ENCODE results near the gene RFC2.
"Not testable (repeated sequence)": the region's sequence is repeated elsewhere in the genome, so short reads cannot be mapped to it uniquely, and the experiment has no call there.

Gene RFC2

DNA sequence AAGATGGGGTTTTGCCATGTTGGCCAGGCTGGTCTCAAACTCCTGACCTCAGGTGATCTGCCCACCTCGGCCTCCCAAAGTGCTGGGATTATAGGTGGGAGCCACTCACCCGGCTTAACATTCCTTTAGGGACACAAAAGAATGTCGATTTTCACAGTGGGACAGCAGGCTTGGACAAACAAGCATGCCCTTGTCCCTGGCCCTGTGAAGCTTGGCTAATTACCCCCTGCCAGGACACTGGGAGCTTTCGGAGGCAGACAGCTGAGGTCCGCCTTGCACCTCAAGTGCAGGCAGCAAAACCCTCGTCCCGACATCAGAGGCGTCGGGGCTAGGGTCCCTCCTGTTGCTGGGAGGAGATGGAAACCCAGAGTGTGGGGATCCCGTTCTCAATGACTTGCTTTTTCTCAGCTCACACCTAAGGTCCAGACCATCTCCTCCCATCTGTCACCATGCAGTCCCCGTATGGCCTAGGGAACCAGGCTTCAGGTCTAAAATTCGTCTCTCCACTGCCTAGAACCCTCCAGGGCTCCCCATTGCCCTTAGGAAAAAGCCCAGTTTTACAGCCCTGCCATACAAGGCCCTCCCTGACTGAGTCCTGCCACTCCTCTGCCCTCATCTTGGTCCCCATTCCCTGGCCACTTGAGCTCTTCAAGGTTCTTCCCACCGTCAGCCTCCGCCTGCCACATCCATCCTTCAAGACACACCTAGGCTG, 28.7 kb upstream of the RFC2 start:
- no peak for DNase-seq (ENCODE audit: low read depth in 2 of 2)

DNA sequence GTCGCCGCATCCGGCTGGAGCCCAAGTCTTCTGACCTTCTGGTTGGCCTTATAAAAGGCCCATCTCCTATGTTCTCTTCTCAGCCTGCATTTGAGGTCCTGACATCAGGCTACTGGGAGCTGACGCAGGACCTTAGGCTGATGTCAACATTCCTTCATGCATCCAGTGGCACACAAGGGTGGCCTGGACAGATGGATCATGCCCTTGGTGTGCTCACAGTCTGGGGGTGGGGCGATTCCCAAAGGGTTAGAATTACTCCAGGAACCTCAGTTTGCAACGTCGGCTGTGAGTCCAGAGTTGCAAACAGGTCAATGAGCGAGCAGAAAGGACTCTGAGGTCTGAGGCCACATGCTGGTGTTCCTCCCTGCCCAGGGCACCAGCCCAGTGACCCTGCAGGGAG, 26.8 kb upstream of the RFC2 start:
- no peak for DNase-seq (ENCODE audit: low read depth in 2 of 2)

GRCh38 chr7:74277636-74278035, 23.4 kb upstream of the RFC2 start:
- no peak for DNase-seq (ENCODE audit: low read depth in 2 of 2)

- DNase-seq (ENCODE audit: low read depth in 2 of 2): no peak
These were observed 21.2 kb upstream of the RFC2 start for GRCh38 chr7:74275401-74275881.

GRCh38 chr7:74272305-74273038, 18.3 kb upstream of the RFC2 start:
- DNase-seq (ENCODE audit: low read depth in 2 of 2): no peak

DNA sequence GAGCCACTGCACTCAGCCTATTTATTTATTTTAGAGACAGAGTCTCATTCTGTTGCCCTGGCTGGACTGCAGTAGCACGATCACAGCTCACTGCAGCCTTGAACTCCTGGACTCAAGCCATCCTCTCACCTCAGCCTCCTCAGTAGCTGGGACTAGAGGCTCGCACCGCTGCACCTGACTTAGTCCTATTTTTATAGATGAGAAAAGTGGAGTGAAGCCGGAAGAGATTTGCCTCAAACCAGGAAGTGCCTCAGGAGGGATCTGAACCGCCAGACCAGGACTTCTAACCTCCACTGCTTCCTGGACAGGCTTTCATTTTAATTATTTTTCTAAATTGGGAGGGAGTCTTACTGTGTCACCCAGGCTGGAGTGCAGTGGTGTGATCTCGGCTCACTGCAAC, 17.5 kb upstream of the RFC2 start:
- DNase-seq (ENCODE audit: low read depth in 2 of 2): no peak

GRCh38 chr7:74269757-74270277, 15.6 kb upstream of the RFC2 start:
- DNase-seq (ENCODE audit: low read depth in 2 of 2): peak in 1 of 2 donors; percentile 28

DNA sequence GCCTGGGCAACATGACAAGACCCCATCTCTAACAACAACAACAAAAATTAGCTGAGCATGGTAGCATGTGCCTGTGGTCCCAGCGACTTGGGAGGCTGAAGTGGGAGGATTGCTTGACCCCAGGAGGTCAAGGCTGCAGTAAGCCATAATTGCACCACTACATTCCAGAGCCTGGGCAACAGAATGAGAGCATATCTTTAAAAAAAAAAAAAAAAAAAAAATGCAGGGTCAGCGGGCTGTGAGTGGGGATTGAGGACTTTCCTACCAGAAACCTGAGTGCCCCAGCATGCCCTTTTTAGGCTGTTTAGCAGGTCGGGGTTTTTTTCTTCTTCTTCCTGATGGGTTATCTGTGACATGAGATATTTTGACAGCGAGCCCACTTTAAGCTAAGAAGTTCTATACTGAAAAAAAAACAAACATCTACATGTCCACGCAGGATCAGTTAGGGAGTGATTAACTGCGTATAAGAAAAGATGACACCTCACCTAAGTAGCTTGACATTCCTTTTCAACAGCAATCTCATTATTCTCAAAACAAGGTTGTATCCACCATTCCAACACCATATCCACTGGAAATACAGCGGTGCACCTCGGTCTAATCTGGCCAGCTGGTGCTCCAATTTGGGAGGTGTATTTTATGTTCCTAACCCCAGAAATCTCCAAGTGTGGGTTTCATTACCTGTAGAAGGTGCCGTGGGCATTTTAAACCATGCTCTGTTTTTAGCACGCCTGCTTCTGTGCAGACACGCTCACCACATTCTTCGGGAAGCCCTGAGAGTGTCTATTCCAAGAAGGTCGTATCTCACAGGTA, 13.8 kb upstream of the RFC2 start:
- no peak for DNase-seq (ENCODE audit: low read depth in 2 of 2)

DNA sequence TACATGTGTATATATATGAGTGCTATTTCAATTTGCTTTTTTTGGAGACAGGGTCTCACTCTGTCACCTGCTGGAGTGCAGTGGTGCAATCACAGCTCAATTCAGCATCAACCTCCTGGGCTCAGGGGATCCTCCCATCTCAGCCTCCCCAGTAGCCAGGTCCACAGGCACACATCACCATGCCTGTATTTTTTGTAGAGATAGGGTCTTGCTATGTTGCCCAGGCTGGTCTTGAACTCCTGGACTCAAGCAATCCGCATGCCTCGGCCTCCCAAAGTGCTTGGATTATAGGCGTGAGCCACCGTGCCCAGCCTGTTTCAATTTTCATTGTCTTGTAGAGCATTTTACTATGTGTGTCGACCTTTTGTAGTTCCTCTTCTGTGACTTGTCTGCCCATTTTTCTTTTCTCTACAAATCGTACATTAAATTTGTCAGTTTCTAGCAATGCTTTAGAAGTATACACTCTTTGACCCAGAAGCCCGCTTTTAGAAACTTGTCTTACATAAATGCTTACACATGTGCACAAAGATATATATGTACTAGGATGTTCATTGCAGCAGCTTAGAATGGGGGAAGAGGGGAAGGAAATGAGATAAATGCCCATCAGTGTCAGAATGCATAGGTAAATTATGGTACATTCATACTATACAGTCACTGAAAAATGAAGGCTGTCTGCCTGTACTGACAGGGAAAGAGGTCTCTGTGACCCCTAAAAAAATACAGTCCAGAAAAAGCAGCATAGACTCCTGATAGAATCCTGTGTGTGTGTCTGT, 12.2 kb upstream of the RFC2 start:
- no peak for DNase-seq (ENCODE audit: low read depth in 2 of 2)

DNA sequence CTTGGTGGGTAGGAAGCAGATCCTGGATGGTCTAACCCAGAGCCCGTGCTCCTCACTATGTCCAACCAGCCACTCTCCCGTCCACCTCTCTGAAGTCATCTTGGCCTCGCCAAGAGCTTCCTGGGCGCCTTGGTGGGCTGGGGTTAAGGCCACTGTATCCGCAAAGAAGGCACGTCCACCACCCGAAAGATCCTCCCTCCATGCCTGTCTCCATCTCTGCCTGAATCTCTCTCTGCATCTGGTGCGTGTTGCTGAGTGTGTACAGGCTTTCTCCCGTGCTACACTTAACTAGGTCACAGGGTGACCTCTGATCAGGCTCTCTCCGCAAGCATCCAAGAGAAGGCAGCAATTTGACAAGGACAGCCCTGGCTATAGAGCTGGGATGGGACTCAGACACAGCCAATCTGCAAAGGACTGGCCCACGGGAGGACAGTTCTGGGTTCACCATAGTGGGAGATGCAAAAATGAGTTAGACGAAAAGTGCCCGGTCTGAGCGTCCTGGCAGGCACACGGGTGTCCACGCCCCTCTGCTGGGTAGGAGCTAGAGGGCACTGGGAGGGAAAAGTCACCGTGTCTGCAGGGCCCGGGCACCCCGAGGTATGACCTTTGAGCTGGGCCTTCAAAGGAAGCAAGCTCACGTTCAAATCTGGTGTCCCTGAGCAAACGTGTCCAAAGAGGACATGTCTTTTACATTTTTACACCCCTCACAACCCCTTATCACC, 9.4 kb upstream of the RFC2 start:
- no peak for DNase-seq (ENCODE audit: low read depth in 2 of 2)

DNA sequence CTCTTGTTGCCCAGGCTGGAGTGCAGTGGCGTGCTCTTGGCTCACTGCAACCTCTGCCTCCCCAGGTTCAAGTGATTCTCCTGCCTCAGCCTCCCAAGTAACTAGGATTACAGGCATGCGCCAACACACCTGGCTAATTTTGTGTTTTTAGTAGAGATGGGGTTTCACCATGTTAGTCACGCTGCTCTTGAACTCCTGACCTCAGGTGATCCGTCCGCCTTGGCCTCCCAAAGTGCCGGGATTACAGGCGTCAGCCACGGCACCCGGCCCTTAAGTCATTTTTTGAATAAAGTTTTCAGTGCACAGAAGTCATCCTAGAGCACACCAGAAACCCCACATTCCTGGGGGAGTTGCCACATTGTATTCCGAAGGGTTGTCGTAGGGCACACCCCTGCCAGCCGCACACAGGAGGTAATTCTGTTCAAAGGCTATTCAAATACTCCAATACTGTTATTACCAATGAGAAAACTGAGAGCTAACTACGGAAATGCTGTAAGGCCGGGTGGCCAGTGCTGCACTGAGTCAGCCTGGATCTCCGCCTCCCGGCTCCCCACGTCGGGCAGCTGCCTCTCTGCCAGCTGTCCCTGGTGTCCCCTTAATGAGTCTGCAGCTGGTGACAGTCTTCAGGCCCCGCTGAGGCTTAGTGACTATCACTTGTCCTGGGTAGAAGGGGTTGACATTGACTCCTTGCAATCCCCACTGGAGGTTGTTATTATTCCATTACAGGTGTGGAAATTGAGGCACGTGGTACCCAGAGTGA, 8.6 kb upstream of the RFC2 start:
- no peak for DNase-seq (ENCODE audit: low read depth in 2 of 2)

GRCh38 chr7:74258639-74259038, 4.4 kb upstream of the RFC2 start:
- no peak for DNase-seq (ENCODE audit: low read depth in 2 of 2)

DNA sequence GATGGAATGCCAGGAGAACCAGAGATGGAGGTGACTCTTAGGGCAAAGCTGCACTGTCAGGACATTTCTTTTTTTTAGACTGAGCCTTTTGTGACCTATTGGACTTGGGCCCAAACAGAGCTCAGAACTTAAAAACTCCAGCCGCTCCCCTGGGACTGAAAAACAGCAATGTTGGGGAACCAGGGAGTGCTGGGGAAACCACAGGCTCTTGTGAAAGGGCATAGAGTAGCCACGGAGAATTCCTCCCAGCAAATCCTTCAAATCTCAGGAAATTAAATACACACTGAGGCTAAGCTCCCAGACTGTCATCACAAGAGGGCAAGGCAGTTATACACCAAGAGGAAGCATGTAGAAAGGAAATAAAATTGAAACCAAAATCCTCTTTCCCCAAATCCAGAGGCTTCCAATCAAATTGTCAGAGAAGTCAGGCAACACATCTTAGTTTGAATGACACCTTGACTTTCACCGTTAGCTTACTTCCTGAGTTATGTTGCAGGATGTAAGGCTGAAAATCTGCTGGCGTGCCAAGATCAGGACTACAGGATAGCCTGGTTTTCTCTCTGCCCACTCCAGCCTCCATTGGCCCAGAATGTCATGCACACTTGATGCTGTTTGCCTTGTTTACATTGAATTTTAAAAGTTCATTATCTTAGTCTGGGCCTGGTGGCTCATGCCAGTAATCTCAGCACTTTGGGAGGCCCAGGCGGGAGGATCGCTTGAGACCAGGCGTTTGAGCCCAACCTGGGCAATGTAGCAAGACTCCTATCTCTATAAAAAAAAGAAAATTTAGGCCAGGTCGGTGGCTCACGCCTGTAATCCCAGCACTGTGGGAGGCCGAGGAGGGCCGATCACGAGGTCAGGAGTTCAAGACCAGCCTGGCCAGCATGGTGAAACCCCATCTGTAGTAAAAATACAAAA, 2.6 kb upstream of the RFC2 start:
- DNase-seq (ENCODE audit: low read depth in 2 of 2): no peak

GRCh38 chr7:74255461-74255860, 1.3 kb upstream of the RFC2 start:
- DNase-seq (ENCODE audit: low read depth in 2 of 2): not testable (repeated sequence)

DNA sequence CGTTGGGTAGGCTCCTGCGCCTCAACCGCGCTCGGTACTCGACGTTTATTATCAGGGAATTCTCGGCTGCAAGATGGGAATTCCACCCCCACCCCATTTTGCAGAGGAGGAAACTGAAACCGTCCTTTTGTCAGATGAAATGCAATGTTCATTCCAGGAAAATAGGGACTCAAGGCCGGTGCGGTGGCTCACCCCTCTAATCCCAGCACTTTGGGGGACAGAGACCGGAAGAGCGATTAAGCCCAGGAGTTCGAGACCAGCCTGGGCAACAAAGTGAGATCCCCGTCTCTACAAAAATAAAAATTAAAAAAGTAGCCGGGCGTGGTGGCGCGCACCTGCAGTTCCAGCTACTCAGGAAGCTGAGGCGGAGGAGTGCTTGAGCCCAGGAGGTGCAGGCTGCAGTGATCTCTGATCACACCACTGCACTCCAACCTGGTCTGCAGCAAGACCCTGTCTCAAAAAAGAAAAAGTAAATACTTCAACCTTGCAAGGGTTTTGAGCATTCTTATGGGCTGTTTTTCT, 720 bp upstream of the RFC2 start:
- no peak for DNase-seq (ENCODE audit: low read depth in 2 of 2)

GRCh38 chr7:74253835-74254128, 417 bp downstream of the RFC2 start:
- no peak for DNase-seq (ENCODE audit: low read depth in 2 of 2)

GRCh38 chr7:74253331-74253730, 868 bp downstream of the RFC2 start:
- DNase-seq (ENCODE audit: low read depth in 2 of 2): no peak

- no peak for DNase-seq (ENCODE audit: low read depth in 2 of 2)
These were observed 1.3 kb downstream of the RFC2 start for GRCh38 chr7:74252893-74253292.

DNA sequence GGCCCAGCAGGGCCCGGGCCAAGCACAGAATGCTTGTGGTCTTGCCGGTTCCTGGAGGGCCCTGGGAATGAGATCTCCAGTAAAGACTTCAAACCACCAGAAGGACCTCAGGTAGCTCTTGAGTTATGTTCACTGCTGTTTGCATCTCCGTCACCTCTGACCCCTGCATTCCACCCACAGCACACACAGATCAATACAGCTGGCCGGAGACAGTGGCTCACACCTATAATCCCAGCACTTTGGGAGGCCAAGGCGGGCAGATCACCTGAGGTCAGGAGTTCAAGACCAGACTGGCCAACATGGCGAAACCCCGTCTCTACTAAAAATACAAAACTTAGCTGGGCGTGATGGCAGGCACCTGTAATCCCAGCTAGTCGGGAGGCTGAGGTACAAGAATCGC, 5.1 kb downstream of the RFC2 start:
- DNase-seq (ENCODE audit: low read depth in 2 of 2): not testable (repeated sequence)
